Smooth muscle cell (in vitro differentiated cells): ENCODE results near the gene GPR142. TPM values are rescaled to one million over a fixed set of nuclear protein-coding genes. Genes with fewer than 3 reads are reported as not detected.

Source experiments
- DNase-seq: peaks from one replicate; lab custom pipeline; 2025; ENCODE audit not compliant: unreplicated experiment; lab: John Stamatoyannopoulos, UW
- H2AFZ ChIP-seq: fragments of 200-600 bp; sonication (generic); 2 replicates; pipeline ENCODE4 v1.6.0; 2016; ENCODE audit warnings: antibody characterized with exemption, low read depth, mild to moderate bottlenecking
- H3F3A ChIP-seq: fragments of 200-600 bp; sonication (generic); 2 replicates; pipeline ENCODE4 v1.6.0; 2017; ENCODE audit warnings: antibody characterized with exemption, low read depth
- H3K27ac ChIP-seq: fragments of 200-600 bp; sonication (generic); 2 replicates; pipeline ENCODE4 v1.5.1; 2016; ENCODE audit warnings: low read depth, mild to moderate bottlenecking
- H3K27me3 ChIP-seq: fragments of 200-600 bp; sonication (generic); 2 replicates; pipeline ENCODE4 v1.6.1; 2016; ENCODE audit warnings: low read depth, mild to moderate bottlenecking
- H3K36me3 ChIP-seq: fragments of 200-600 bp; sonication (generic); 2 replicates; pipeline ENCODE4 v1.5.1; 2016; ENCODE audit warnings: low read depth
- H3K4me1 ChIP-seq: fragments of 200-600 bp; sonication (generic); 2 replicates; pipeline ENCODE4 v1.5.1; 2016; ENCODE audit warnings: low read depth
- H3K4me2 ChIP-seq: fragments of 200-600 bp; sonication (generic); 2 replicates; pipeline ENCODE4 v1.6.0; 2016; ENCODE audit warnings: mild to moderate bottlenecking
- H3K4me3 ChIP-seq: fragments of 200-600 bp; sonication (generic); 2 replicates; pipeline ENCODE4 v1.5.1; 2016; ENCODE audit warnings: mild to moderate bottlenecking
- H3K79me2 ChIP-seq: fragments of 200-600 bp; sonication (generic); 2 replicates; pipeline ENCODE4 v1.6.0; 2016; ENCODE audit warnings: low read depth, mild to moderate bottlenecking
- H3K9ac ChIP-seq: fragments of 200-600 bp; sonication (generic); 2 replicates; pipeline ENCODE4 v1.6.0; 2016; ENCODE audit warnings: low read depth
- H3K9me3 ChIP-seq: fragments of 200-600 bp; sonication (generic); replicated peaks from 2 replicates; pipeline ENCODE4 v1.5.1; 2016; ENCODE audit warnings: low read depth
- H4K20me1 ChIP-seq: fragments of 200-600 bp; sonication (generic); 2 replicates; pipeline ENCODE4 v1.6.0; 2016; ENCODE audit warnings: low read depth
- CTCF ChIP-seq: fragments of 200-600 bp; sonication (generic); IDR thresholded peaks from 2 replicates; pipeline ENCODE4 v1.5.1; 2017; ENCODE audit warnings: borderline replicate concordance, mild to moderate bottlenecking, antibody characterized with exemption; ENCODE audit not compliant: insufficient read depth, poor library complexity, severe bottlenecking
- WGBS: methylation state at CpG from one replicate; pipeline ENCODE4 v1.1.7; 2016; ENCODE audit warnings: low lambda C conversion rate; 5-methylcytosine and 5-hydroxymethylcytosine counted together
- polyA plus RNA-seq: library from polyadenylated mRNA; unstranded; fragments of >200 nt; fragmentation: Nextera tagmentation; extraction: Ambion mirVana; gene quantifications from 2 replicates; pipeline ENCODE4 v1.2.1, GENCODE V29; 2016
- total RNA-seq: library from RNA; depleted of rRNA; stranded (reverse); fragments of >200 nt; gene quantifications from 2 replicates; pipeline ENCODE4 v1.2.3, GENCODE V29; 2014

GPR142 gene
- total and polyA plus RNA-seq, 2 experiments from 2014 or later, result not detected

- no peak overlapping the region for H3K27ac ChIP-seq
- H3K4me3 ChIP-seq, result no peak overlapping the region
- no peak overlapping the region for H3K4me2 ChIP-seq
- H4K20me1 ChIP-seq, result no peaks in the 10 kb centered on the region
- H3K27me3 ChIP-seq, result no peaks in the 10 kb centered on the region
- H3K79me2 ChIP-seq, result no peaks in the 10 kb centered on the region
- H3K36me3 ChIP-seq, result no peaks in the 10 kb centered on the region
- WGBS, result 62% methylated on average over 6 of the region's 6 CpGs
- no peak overlapping the region for H2AFZ ChIP-seq
- H3F3A ChIP-seq, result peaks cover 4% of the 10 kb centered on the region
- no peak overlapping the region for H3K9ac ChIP-seq
- TF ChIP-seq CTCF, result no peak
- H3K4me1 ChIP-seq, result peaks cover 5% of the 10 kb centered on the region
- no peaks in the 10 kb centered on the region for H3K9me3 ChIP-seq
- no peak for DNase-seq
Measured at GRCh38 chr17:74393346-74393942, 26.1 kb downstream of the GPR142 start.

GRCh38 chr17:74394275-74394950 lies 27.1 kb downstream of the GPR142 start:
- WGBS, result 76% methylated on average over 12 of the region's 12 CpGs
- no peak for TF ChIP-seq CTCF

GRCh38 chr17:74394977-74395376 lies 27.7 kb downstream of the GPR142 start:
- WGBS, result 59% methylated on average over 7 of the region's 7 CpGs
- no peak overlapping the region for H3K4me2 ChIP-seq

More at GRCh38 chr17:74394275-74394950, 27.1 kb downstream of the GPR142 start:
- DNase-seq, result no peak
- no peaks in the 10 kb centered on the region for H3K79me2 ChIP-seq
- no peak overlapping the region for H3K4me2 ChIP-seq
- H3K4me1 ChIP-seq, result peaks cover 5% of the 10 kb centered on the region
- H3K9me3 ChIP-seq, result no peaks in the 10 kb centered on the region
- no peak overlapping the region for H3K27ac ChIP-seq
- no peaks in the 10 kb centered on the region for H3K36me3 ChIP-seq
- no peaks in the 10 kb centered on the region for H3K27me3 ChIP-seq
- H3F3A ChIP-seq, result peaks cover 4% of the 10 kb centered on the region
- no peaks in the 10 kb centered on the region for H4K20me1 ChIP-seq
- H2AFZ ChIP-seq, result no peak overlapping the region
- H3K9ac ChIP-seq, result no peak overlapping the region
- no peak overlapping the region for H3K4me3 ChIP-seq

More at GRCh38 chr17:74394977-74395376, 27.7 kb downstream of the GPR142 start:
- no peak for DNase-seq
- Histone ChIP-seq H3K27ac (no peak overlapping the region), H3F3A (peaks cover 4% of the 10 kb centered on the region), H2AFZ (no peak overlapping the region), H3K9me3 (no peaks in the 10 kb centered on the region), H3K79me2 (no peaks in the 10 kb centered on the region), H3K9ac (no peak overlapping the region), H3K4me3 (no peak overlapping the region), H3K4me1 (peaks cover 5% of the 10 kb centered on the region), H3K27me3 (no peaks in the 10 kb centered on the region), H3K36me3 (no peaks in the 10 kb centered on the region), H4K20me1 (no peaks in the 10 kb centered on the region)
- no peak for TF ChIP-seq CTCF
